HepG2 (cell line): ENCODE data around the gene CYBC1. TPM values are rescaled to one million over a fixed set of nuclear protein-coding genes. Genes with fewer than 3 reads are reported as not detected.

Experiments
- ATAC-seq: fragments of 200-7000 bp; cut with Tn5 transposase; 3 replicates; pipeline ENCODE4 v1.9.1; 2020; ENCODE audit warnings: mild to moderate bottlenecking, moderate library complexity
- BruUV-seq: library from RNA; stranded (reverse); fragments of 400-500 nt; replicated peaks from 2 replicates; lab custom pipeline; 2021; lab: Mats Ljungman, UMichigan
- CTCF ChIA-PET: fragments of 300-600 bp; formaldehyde crosslinking; extraction: SDS; loops from one replicate; lab custom pipeline; 2021; ENCODE audit warnings: low total read pairs, inconsistent platforms, low intra/inter-chr PET ratio; lab: Yijun Ruan, JAX
- POLR2A ChIA-PET: fragments of 350-600 bp; sonication (Branson Sonifier 250); formaldehyde crosslinking; loops from one replicate; lab custom pipeline; 2020; ENCODE audit warnings: antibody characterized with exemption, inconsistent platforms; lab: Yijun Ruan, JAX
- DNase-seq: peaks from one replicate; pipeline ENCODE4 v3.0.0-alpha.2; 2015; ENCODE audit warnings: low spot score
- FAIRE-seq: peaks from 3 replicates; lab custom pipeline; 2011; peaks lifted over from hg19 to GRCh38; lab: Jason Lieb, UNC
- H2AFZ ChIP-seq: one replicate; pipeline ENCODE4 v1.6.1; 2011; ENCODE audit warnings: low read length, inconsistent platforms
- H3K27ac ChIP-seq: fragments of 300-600 bp; 3 replicates; pipeline ENCODE4 v1.8.0; 2011; ENCODE audit warnings: mixed run types, mild to moderate bottlenecking, mixed read lengths, low read length, inconsistent platforms; ENCODE audit not compliant: insufficient read depth; ENCODE audit errors: extremely low read length
- H3K27me3 ChIP-seq, 2 experiments: fragments of 200-600 bp in 1 of 2; 2 replicates in 1 of 2; 3 replicates in 1 of 2; pipeline versions ENCODE4 v1.6.0 to v1.8.0; 2011; ENCODE audit warnings: low read length in 2 of 2, mild to moderate bottlenecking in 2 of 2, moderate library complexity in 2 of 2, inconsistent platforms in 1 of 2; ENCODE audit not compliant: insufficient read depth in 2 of 2, control insufficient read depth in 1 of 2
- H3K36me3 ChIP-seq, 2 experiments: fragments of 200-600 bp in 1 of 2; replicated peaks in 1 of 2; 2 replicates in 1 of 2; 3 replicates in 1 of 2; pipeline versions ENCODE4 v1.5.1 to v1.8.0; 2011; ENCODE audit warnings: low read length in 2 of 2, inconsistent platforms in 1 of 2; ENCODE audit not compliant: insufficient read depth in 2 of 2, control insufficient read depth in 1 of 2
- H3K4me1 ChIP-seq: 2 replicates; pipeline ENCODE4 v1.5.1; 2012; ENCODE audit warnings: low read length, inconsistent platforms; ENCODE audit not compliant: insufficient read depth
- H3K4me2 ChIP-seq: 2 replicates; pipeline ENCODE4 v1.6.0; 2011; ENCODE audit warnings: low read depth, low read length, inconsistent platforms
- H3K4me3 ChIP-seq, 3 experiments: fragments of 200-600 bp in 1 of 3; sonication (generic), shearing (Covaris generic) in 1 of 3; replicated peaks in 1 of 3; 2 replicates each; pipeline ENCODE4 v1.5.1; 2011 to 2016; ENCODE audit warnings: low read length in 3 of 3, inconsistent platforms in 2 of 3, low read depth in 2 of 3, mild to moderate bottlenecking in 2 of 3, control low read depth in 1 of 3, mixed read lengths in 1 of 3; ENCODE audit not compliant: insufficient read depth in 1 of 3
- H3K79me2 ChIP-seq: one replicate; pipeline ENCODE4 v1.6.1; 2011; ENCODE audit warnings: low read length, inconsistent platforms; ENCODE audit not compliant: insufficient read depth
- H3K9ac ChIP-seq: 2 replicates; pipeline ENCODE4 v1.6.0; 2011; ENCODE audit warnings: mild to moderate bottlenecking, low read depth, low read length, inconsistent platforms; ENCODE audit not compliant: insufficient read depth
- H3K9me3 ChIP-seq: 2 replicates; pipeline ENCODE4 v1.5.1; 2012; ENCODE audit warnings: mild to moderate bottlenecking, low read length
- H4K20me1 ChIP-seq: 2 replicates; pipeline ENCODE4 v1.6.0; 2011; ENCODE audit warnings: inconsistent platforms, mild to moderate bottlenecking, low read length, moderate library complexity; ENCODE audit not compliant: insufficient read depth
- AGO1 ChIP-seq: fragments of 200-400 bp; formaldehyde crosslinking; IDR thresholded peaks from 2 replicates; pipeline ENCODE4 v1.6.1; 2017; ENCODE audit warnings: mild to moderate bottlenecking, low read depth, low read length, moderate library complexity; ENCODE audit not compliant: poor library complexity, severe bottlenecking
- CCAR2 ChIP-seq: fragments of 200-400 bp; formaldehyde crosslinking; optimal IDR thresholded peaks from 2 replicates; pipeline ENCODE3; 2018; ENCODE audit warnings: low read depth, mild to moderate bottlenecking, low read length, moderate library complexity
- KDM6A ChIP-seq: IDR thresholded peaks from 2 replicates; pipeline ENCODE4 v1.6.1; 2016; ENCODE audit warnings: low read depth
- MYNN ChIP-seq: sonication (generic); formaldehyde crosslinking; IDR thresholded peaks from 2 replicates; pipeline ENCODE4 v1.4.0; 2020; ENCODE audit warnings: mild to moderate bottlenecking, low read depth, missing genetic modification reagents
- ZNF484 ChIP-seq: sonication (generic); formaldehyde crosslinking; IDR thresholded peaks from 2 replicates; pipeline ENCODE4 v1.5.1; 2020; ENCODE audit warnings: mild to moderate bottlenecking, low read depth, missing genetic modification reagents, borderline replicate concordance
- WGBS: methylation state at CpG from one replicate; pipeline ENCODE4 v1.1.6; 2017; ENCODE audit warnings: low lambda C conversion rate; 5-methylcytosine and 5-hydroxymethylcytosine counted together
- in situ Hi-C: cut with HindIII; loops from 2 replicates; pipeline ENCODE4 v1.10.0; 2017; ENCODE audit warnings: low pct_unique_long_range_greater_than_20kb; ENCODE audit not compliant: extremely low pct_ligation_motif_present
- intact Hi-C: fragments of 100-400 bp; cut with micrococcal nuclease; formaldehyde crosslinking; loops from one replicate; pipeline ENCODE4 v1.10.0; 2022; ENCODE audit not compliant: unreplicated experiment
- polyA plus RNA-seq, 8 experiments: library from polyadenylated mRNA; depleted of rRNA in 3 of 8; stranded (reverse) in 7 of 8; unstranded in 1 of 8; fragments of >200 nt; fragmentation: Illumina TruSeq in 4 of 8; extraction: Trizol in 4 of 8; gene quantifications; 2 replicates each; pipeline versions ENCODE4 v1.2.1 to v1.2.3, GENCODE V29; 2011 to 2016; ENCODE audit warnings: low read depth in 4 of 8, missing spikeins in 1 of 8, mixed read lengths in 1 of 8; ENCODE audit not compliant: insufficient read depth in 1 of 8
- total RNA-seq, 5 experiments: library from RNA; depleted of rRNA; stranded (reverse); fragments of >200 nt; fragmentation: Illumina TruSeq; extraction: Trizol; gene quantifications; 2 replicates each; pipeline ENCODE4 v1.2.3, GENCODE V29; 2016; ENCODE audit warnings: low read depth in 1 of 5
- TF ChIP-seq, protein P1 (sequence below): sonication (generic); formaldehyde crosslinking; IDR thresholded peaks from 2 replicates; pipeline ENCODE4 v1.8.0; 2022; ENCODE audit warnings: missing genetic modification reagents, mild to moderate bottlenecking, inconsistent platforms, borderline replicate concordance

The CYBC1 gene
- total and polyA plus RNA-seq, 2 of the 13 experiments (the other 11 are each of a cell fraction or from before 2014, with no cell fraction given), result 43.4 to 44.1 TPM

DNA sequence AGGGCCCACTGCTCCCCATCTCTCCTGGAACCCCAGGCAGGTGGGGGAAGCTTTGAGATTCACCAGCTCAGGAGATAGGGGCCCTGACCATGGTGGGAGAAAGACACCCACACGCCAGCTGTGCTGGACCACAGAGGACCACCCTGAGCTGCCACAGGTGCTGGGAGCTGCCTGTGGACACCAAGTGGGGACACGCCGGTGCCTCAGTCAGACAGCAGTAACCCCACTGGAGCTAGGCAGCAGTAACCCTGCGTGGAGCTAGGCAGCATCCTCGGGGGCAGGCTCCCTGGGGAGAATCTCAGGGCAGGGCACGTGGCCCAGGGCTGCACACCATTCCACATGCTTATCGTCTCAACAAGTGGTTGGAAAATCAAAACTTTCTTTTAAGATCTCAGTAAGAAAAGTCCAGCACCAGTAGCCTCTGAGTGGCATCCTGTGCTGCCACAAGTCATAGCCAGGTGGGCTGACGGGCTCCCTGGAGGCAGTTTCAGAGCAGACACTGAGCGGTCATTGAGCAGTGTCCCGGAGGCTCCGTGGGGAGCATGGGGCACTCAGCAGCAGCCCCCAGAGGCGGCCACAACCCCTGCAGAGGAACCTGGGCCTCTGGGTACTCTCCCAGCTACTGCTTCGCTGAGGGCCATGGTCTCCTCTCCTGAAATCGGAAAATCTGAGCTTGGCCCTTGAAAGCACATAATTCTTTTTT lies 40.4 kb downstream of the CYBC1 start:
- Histone ChIP-seq H3K27ac (no peak overlapping the region), H3K4me3 (no peak overlapping the region), H4K20me1 (peaks cover 17% of the 10 kb centered on the region; the same call in 1 of the 2 replicates), H3K9me3 (no peaks in the 10 kb centered on the region), H3K4me1 (peaks cover 25% of the 10 kb centered on the region), H3K36me3 (peaks cover 7 to 15% of the 10 kb centered on the region in 2 experiments; a peak in 3 of 5 replicates), H2AFZ (no peak overlapping the region), H3K4me2 (no peak overlapping the region), H3K27me3 (no peaks in the 10 kb centered on the region)
- POLR2A ChIA-PET, result interaction anchor here (0.6 kb wide), 1 partner anchor 140 kb away, joined by 3 read pairs; no protein-coding TSS in a partner anchor
- intact Hi-C loops, result no loop called here
- BruUV-seq, result no TSS peak
- WGBS, result 98% methylated on average over 11 of the region's 14 CpGs
- no peak for ATAC-seq
- no peak for DNase-seq
- TF ChIP-seq MYNN (CRISPR knock-in tag) (no peak), AGO1 (no peak), ZNF484 (CRISPR knock-in tag) (no peak), CCAR2 (no peak), KDM6A (no peak)
- TF ChIP-seq, protein P1, sequence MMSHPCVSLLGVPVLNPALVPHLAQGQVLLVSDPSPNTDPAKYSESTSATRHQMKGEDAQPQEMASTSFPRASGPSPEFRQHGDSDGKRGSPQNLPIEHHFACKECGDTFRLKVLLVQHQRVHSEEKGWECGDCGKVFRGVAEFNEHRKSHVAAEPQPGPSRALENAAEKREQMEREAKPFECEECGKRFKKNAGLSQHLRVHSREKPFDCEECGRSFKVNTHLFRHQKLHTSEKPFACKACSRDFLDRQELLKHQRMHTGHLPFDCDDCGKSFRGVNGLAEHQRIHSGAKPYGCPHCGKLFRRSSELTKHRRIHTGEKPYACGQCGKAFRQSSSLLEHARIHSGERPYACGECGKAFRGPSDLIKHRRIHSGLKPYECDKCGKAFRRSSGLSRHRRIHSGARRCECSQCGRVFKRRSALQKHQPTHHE (CRISPR knock-in tag), result no peak
- TF ChIP-seq, all 625 proteins: peak for 0
- CTCF ChIA-PET, result no interaction called here
- in situ Hi-C loops, result loop anchor here (5.0 kb wide), 1 partner anchor 58 kb away; no protein-coding TSS in a partner anchor
- Histone ChIP-seq H3K9ac (no peak overlapping the region), H3K79me2 (no peaks in the 10 kb centered on the region)
- no peak for FAIRE-seq
